GM12878 (cell line): Measurements from ENCODE around the gene LRRC51. TPM values are rescaled to one million over a fixed set of nuclear protein-coding genes. Genes with fewer than 3 reads are reported as not detected.

ENCODE experiments used
- ATAC-seq: fragments of 200-7000 bp; cut with Tn5 transposase; 3 replicates; pipeline ENCODE4 v1.9.1; 2020; ENCODE audit warnings: mild to moderate bottlenecking, moderate library complexity
- BruUV-seq: library from RNA; stranded (reverse); fragments of 400-500 nt; replicated peaks from 2 replicates; lab custom pipeline; 2021; lab: Mats Ljungman, UMichigan
- CTCF ChIA-PET: fragments of 300-600 bp; sonication (Branson Sonifier 250); formaldehyde crosslinking; extraction: SDS; loops from one replicate; lab custom pipeline; 2021; ENCODE audit warnings: inconsistent platforms; lab: Yijun Ruan, JAX
- POLR2A ChIA-PET: fragments of 350-600 bp; formaldehyde crosslinking; extraction: SDS; loops from one replicate; lab custom pipeline; 2021; ENCODE audit warnings: inconsistent platforms; lab: Charles Lee
- RAD21 ChIA-PET: fragments of 300-600 bp; sonication (Branson Sonifier 250); formaldehyde crosslinking; loops from one replicate; lab custom pipeline; 2023; ENCODE audit warnings: antibody characterized with exemption; ENCODE audit not compliant: unreplicated experiment; lab: Charles Lee
- SMC1A ChIA-PET: fragments of 300-600 bp; sonication (Branson Sonifier 250); formaldehyde crosslinking; loops from one replicate; lab custom pipeline; 2023; ENCODE audit not compliant: unreplicated experiment, uncharacterized antibody; lab: Charles Lee
- DNase-seq: peaks from one replicate; pipeline ENCODE4 v3.0.0-alpha.2; 2011; ENCODE audit warnings: low read depth, low spot score
- FAIRE-seq: peaks from 3 replicates; lab custom pipeline; 2011; peaks lifted over from hg19 to GRCh38; lab: Jason Lieb, UNC
- H2AFZ ChIP-seq: 2 replicates; pipeline ENCODE4 v1.6.0; 2011; ENCODE audit warnings: low read depth, low read length, control low read depth; ENCODE audit not compliant: control insufficient read depth
- H3K27ac ChIP-seq: 2 replicates; pipeline ENCODE4 v1.5.1; 2011; ENCODE audit warnings: control low read depth; ENCODE audit not compliant: control insufficient read depth, insufficient read depth
- H3K27me3 ChIP-seq, 2 experiments: replicated peaks in 1 of 2; 2 replicates each; pipeline versions ENCODE4 v1.6.0 to v1.6.1; 2011; ENCODE audit warnings: low read length in 1 of 2; ENCODE audit not compliant: control insufficient read depth in 2 of 2, insufficient read depth in 2 of 2
- H3K36me3 ChIP-seq, 2 experiments: 2 replicates each; pipeline ENCODE4 v1.5.1; 2011; ENCODE audit warnings: low read length in 1 of 2; ENCODE audit not compliant: control insufficient read depth in 2 of 2, insufficient read depth in 2 of 2
- H3K4me1 ChIP-seq: 2 replicates; pipeline ENCODE4 v1.6.1; 2011; ENCODE audit warnings: mild to moderate bottlenecking, low read length, moderate library complexity, mixed read lengths; ENCODE audit not compliant: control insufficient read depth, insufficient read depth
- H3K4me2 ChIP-seq: 2 replicates; pipeline ENCODE4 v1.6.0; 2011; ENCODE audit warnings: control low read depth; ENCODE audit not compliant: control insufficient read depth, insufficient read depth
- H3K4me3 ChIP-seq: fragments of 200-600 bp; sonication (generic); 2 replicates; pipeline ENCODE4 v1.5.1; 2016
- H3K79me2 ChIP-seq: 2 replicates; pipeline ENCODE4 v1.6.0; 2011; ENCODE audit warnings: low read length; ENCODE audit not compliant: control insufficient read depth, insufficient read depth
- H3K9ac ChIP-seq: 2 replicates; pipeline ENCODE4 v1.8.0; 2011; ENCODE audit warnings: low read length, control low read depth, mixed read lengths; ENCODE audit not compliant: control insufficient read depth, insufficient read depth
- H3K9me3 ChIP-seq: replicated peaks from 3 replicates; pipeline ENCODE4 v1.5.1; 2011; ENCODE audit warnings: mild to moderate bottlenecking, low read length; ENCODE audit not compliant: control insufficient read depth, insufficient read depth
- H4K20me1 ChIP-seq: 2 replicates; pipeline ENCODE4 v1.6.0; 2011; ENCODE audit not compliant: control insufficient read depth, insufficient read depth
- ASH2L ChIP-seq: fragments of 300-600, 200-600 bp; sonication (generic); IDR thresholded peaks from 2 replicates; pipeline ENCODE4 v1.6.1; 2017; ENCODE audit warnings: low read depth, mild to moderate bottlenecking, borderline replicate concordance
- BCL11A ChIP-seq: IDR thresholded peaks from 2 replicates; pipeline ENCODE4 v1.6.1; 2011; ENCODE audit warnings: low read depth, low read length
- CBFB ChIP-seq: IDR thresholded peaks from 2 replicates; pipeline ENCODE4 v1.6.1; 2016; ENCODE audit warnings: antibody characterized with exemption, low read depth
- POLR2AphosphoS5 ChIP-seq: IDR thresholded peaks from 2 replicates; pipeline ENCODE4 v1.6.1; 2011; ENCODE audit warnings: mild to moderate bottlenecking, low read length, inconsistent platforms
- SMARCA5 ChIP-seq: fragments of 450-650 bp; IDR thresholded peaks from 2 replicates; pipeline ENCODE4 v1.6.1; 2017; ENCODE audit warnings: mild to moderate bottlenecking
- SPI1 ChIP-seq: IDR thresholded peaks from 2 replicates; pipeline ENCODE4 v1.6.1; 2011; ENCODE audit warnings: low read depth, mild to moderate bottlenecking, low read length, moderate library complexity, borderline replicate concordance; ENCODE audit not compliant: insufficient read depth
- ZNF24 ChIP-seq: fragments of 450-650 bp; IDR thresholded peaks from 2 replicates; pipeline ENCODE4 v1.6.1; 2017; ENCODE audit warnings: antibody characterized with exemption, mild to moderate bottlenecking
- WGBS: methylation state at CpG from one replicate; pipeline ENCODE4 v1.1.6; 2016; ENCODE audit warnings: low lambda C conversion rate; ENCODE audit not compliant: insufficient replicate concordance, insufficient coverage; ENCODE audit errors: missing lambda C conversion rate; 5-methylcytosine and 5-hydroxymethylcytosine counted together
- in situ Hi-C: fragments of 300-500 bp; cut with MboI; formaldehyde crosslinking; loops from 9 replicates; pipeline ENCODE4 v1.14.3; 2018; ENCODE audit warnings: mixed read lengths
- intact Hi-C: fragments of 100-400 bp; cut with micrococcal nuclease; formaldehyde crosslinking; loops from one replicate; pipeline ENCODE4 v1.14.2; 2022; ENCODE audit not compliant: unreplicated experiment
- polyA plus RNA-seq, 11 experiments: library from polyadenylated mRNA; depleted of rRNA in 4 of 11; unstranded in 6 of 11; stranded (reverse) in 5 of 11; fragments of >200 nt; fragmentation: Nextera tagmentation in 4 of 11; fragmentation: Illumina TruSeq in 1 of 11; extraction: Ambion mirVana in 4 of 11; extraction: Trizol in 1 of 11; gene quantifications; 1 replicate in 1 of 11; 2 replicates in 10 of 11; pipeline versions ENCODE4 v1.2.1 to v1.2.3, GENCODE V29; 2011 to 2016; ENCODE audit warnings: inconsistent platforms in 2 of 11, missing spikeins in 2 of 11, low read depth in 1 of 11
- total RNA-seq, 4 experiments: library from RNA; depleted of rRNA in 3 of 4; stranded (reverse); fragments of >200 nt in 3 of 4; fragmentation: Illumina TruSeq in 1 of 4; extraction: Trizol in 1 of 4; gene quantifications; 2 replicates each; pipeline versions ENCODE4 v1.2.1 to v1.2.3, GENCODE V29; 2013 to 2021
- TF ChIP-seq, protein P1 (sequence below): fragments of 450-650 bp; IDR thresholded peaks from 2 replicates; pipeline ENCODE4 v1.6.1; 2017; ENCODE audit warnings: antibody characterized with exemption, mild to moderate bottlenecking, moderate library complexity
- TF ChIP-seq, protein P2 (sequence below): IDR thresholded peaks from 2 replicates; pipeline ENCODE4 v1.6.1; 2011; ENCODE audit warnings: mild to moderate bottlenecking, low read depth, low read length, moderate library complexity; ENCODE audit not compliant: insufficient replicate concordance
- TF ChIP-seq, protein P3 (sequence below): IDR thresholded peaks from 2 replicates; pipeline ENCODE4 v1.6.1; 2012; ENCODE audit warnings: mild to moderate bottlenecking, low read depth, low read length
- TF ChIP-seq, protein P4 (sequence below): fragments of 450-650 bp; formaldehyde crosslinking; IDR thresholded peaks from 2 replicates; pipeline ENCODE4 v1.4.0; 2020; ENCODE audit warnings: mild to moderate bottlenecking, moderate library complexity

Gene LRRC51
- total and polyA plus RNA-seq, 10 of the 15 experiments (the other 5 are each of a cell fraction or from before 2014, with no cell fraction given), result 2.6 to 8.6 (median 5.4) TPM

DNA sequence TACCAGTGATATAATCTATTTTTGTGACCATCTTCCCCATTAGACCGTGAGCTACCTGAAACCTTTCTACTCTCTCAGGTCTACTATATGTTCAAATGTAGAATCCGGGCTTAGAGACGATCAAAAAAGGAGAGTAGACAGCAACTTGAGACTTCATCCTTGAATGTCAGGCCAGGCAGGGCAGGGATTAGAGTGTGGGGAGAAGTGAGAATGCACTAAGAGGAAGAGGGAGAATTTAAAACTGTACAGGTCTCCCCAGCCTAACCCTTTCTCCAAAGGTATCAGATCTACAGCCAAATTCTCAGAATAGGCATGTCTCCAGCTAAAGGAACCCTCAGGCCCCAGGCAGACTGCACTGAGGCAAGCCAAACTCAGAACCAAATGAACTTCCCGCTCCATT, 21.5 kb downstream of the LRRC51 start (continued):
- TF ChIP-seq ASH2L, result no peak
- TF ChIP-seq, protein P1, sequence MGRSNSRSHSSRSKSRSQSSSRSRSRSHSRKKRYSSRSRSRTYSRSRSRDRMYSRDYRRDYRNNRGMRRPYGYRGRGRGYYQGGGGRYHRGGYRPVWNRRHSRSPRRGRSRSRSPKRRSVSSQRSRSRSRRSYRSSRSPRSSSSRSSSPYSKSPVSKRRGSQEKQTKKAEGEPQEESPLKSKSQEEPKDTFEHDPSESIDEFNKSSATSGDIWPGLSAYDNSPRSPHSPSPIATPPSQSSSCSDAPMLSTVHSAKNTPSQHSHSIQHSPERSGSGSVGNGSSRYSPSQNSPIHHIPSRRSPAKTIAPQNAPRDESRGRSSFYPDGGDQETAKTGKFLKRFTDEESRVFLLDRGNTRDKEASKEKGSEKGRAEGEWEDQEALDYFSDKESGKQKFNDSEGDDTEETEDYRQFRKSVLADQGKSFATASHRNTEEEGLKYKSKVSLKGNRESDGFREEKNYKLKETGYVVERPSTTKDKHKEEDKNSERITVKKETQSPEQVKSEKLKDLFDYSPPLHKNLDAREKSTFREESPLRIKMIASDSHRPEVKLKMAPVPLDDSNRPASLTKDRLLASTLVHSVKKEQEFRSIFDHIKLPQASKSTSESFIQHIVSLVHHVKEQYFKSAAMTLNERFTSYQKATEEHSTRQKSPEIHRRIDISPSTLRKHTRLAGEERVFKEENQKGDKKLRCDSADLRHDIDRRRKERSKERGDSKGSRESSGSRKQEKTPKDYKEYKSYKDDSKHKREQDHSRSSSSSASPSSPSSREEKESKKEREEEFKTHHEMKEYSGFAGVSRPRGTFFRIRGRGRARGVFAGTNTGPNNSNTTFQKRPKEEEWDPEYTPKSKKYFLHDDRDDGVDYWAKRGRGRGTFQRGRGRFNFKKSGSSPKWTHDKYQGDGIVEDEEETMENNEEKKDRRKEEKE, result no peak
- TF ChIP-seq, all 136 proteins: peak for 4

DNA sequence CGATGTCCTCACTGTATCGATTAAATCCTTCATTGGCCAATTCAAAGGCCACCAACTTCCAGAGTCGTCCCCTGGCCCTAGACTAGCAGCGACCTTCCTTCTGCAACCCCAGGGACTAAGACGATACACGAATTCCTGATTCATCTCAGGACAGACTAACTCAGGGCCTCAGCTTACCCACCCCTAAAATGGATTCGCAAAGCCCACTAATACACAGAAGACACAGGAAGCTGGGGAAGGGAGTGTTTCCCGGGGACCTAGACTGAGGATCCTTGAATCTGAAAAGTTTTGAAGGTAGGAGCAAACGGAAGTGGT, 21.9 kb downstream of the LRRC51 start:
- peaks cover 44% of the 10 kb centered on the region for H3K79me2 ChIP-seq
- H3K36me3 ChIP-seq, result peaks cover 11 to 14% of the 10 kb centered on the region in 2 experiments; a peak in 3 of 4 replicates
- RAD21 ChIA-PET, result no interaction called here
- CTCF ChIA-PET, result interaction anchor here (0.6 to 14.0 kb wide), 6 partner anchors 10 to 1877 kb away, joined by 4 to 416 read pairs (median 11); no protein-coding TSS in a partner anchor
- ATAC-seq (no peak), FAIRE-seq (no peak), DNase-seq (no peak)
- POLR2A ChIA-PET, result interaction anchor here (0.6 to 2.4 kb wide), 6 partner anchors 8 to 67 kb away, joined by 3 to 13 read pairs (median 4); partner anchors contain the start of gene ANAPC15
- peak overlapping the region; percentile 94 for H3K4me3 ChIP-seq
- no peaks in the 10 kb centered on the region for H4K20me1 ChIP-seq
- peak overlapping the region; percentile 95 for H3K4me2 ChIP-seq
- peak overlapping the region; percentile 90 for H3K27ac ChIP-seq
- intact Hi-C loops, result no loop called here
- BruUV-seq, result no TSS peak
- H3K4me1 ChIP-seq, result peaks cover 21% of the 10 kb centered on the region
- in situ Hi-C loops, result no loop called here
- SMC1A ChIA-PET, result interaction anchor here (0.9 to 14.0 kb wide), 8 partner anchors 9 to 328 kb away, joined by 3 to 245 read pairs (median 8); no protein-coding TSS in a partner anchor
- no peaks in the 10 kb centered on the region for H3K27me3 ChIP-seq
- no peaks in the 10 kb centered on the region for H3K9me3 ChIP-seq
- under 1% methylated on average over 9 of the region's 9 CpGs for WGBS
- peak overlapping the region; percentile 55 for H2AFZ ChIP-seq
- peak overlapping the region; percentile 99 for H3K9ac ChIP-seq
- TF ChIP-seq, protein P2, sequence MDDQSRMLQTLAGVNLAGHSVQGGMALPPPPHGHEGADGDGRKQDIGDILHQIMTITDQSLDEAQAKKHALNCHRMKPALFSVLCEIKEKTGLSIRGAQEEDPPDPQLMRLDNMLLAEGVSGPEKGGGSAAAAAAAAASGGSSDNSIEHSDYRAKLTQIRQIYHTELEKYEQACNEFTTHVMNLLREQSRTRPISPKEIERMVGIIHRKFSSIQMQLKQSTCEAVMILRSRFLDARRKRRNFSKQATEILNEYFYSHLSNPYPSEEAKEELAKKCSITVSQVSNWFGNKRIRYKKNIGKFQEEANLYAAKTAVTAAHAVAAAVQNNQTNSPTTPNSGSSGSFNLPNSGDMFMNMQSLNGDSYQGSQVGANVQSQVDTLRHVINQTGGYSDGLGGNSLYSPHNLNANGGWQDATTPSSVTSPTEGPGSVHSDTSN, result no peak
- TF ChIP-seq CBFB, result no peak
- TF ChIP-seq BCL11A, result 0 out of 2 replicates have a peak, but pooled peaks have one; percentile 11
- TF ChIP-seq SPI1, result 0 out of 2 replicates have a peak, but pooled peaks have one; percentile 5
- TF ChIP-seq, protein P3, sequence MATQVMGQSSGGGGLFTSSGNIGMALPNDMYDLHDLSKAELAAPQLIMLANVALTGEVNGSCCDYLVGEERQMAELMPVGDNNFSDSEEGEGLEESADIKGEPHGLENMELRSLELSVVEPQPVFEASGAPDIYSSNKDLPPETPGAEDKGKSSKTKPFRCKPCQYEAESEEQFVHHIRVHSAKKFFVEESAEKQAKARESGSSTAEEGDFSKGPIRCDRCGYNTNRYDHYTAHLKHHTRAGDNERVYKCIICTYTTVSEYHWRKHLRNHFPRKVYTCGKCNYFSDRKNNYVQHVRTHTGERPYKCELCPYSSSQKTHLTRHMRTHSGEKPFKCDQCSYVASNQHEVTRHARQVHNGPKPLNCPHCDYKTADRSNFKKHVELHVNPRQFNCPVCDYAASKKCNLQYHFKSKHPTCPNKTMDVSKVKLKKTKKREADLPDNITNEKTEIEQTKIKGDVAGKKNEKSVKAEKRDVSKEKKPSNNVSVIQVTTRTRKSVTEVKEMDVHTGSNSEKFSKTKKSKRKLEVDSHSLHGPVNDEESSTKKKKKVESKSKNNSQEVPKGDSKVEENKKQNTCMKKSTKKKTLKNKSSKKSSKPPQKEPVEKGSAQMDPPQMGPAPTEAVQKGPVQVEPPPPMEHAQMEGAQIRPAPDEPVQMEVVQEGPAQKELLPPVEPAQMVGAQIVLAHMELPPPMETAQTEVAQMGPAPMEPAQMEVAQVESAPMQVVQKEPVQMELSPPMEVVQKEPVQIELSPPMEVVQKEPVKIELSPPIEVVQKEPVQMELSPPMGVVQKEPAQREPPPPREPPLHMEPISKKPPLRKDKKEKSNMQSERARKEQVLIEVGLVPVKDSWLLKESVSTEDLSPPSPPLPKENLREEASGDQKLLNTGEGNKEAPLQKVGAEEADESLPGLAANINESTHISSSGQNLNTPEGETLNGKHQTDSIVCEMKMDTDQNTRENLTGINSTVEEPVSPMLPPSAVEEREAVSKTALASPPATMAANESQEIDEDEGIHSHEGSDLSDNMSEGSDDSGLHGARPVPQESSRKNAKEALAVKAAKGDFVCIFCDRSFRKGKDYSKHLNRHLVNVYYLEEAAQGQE, result no peak
- TF ChIP-seq, protein P4, sequence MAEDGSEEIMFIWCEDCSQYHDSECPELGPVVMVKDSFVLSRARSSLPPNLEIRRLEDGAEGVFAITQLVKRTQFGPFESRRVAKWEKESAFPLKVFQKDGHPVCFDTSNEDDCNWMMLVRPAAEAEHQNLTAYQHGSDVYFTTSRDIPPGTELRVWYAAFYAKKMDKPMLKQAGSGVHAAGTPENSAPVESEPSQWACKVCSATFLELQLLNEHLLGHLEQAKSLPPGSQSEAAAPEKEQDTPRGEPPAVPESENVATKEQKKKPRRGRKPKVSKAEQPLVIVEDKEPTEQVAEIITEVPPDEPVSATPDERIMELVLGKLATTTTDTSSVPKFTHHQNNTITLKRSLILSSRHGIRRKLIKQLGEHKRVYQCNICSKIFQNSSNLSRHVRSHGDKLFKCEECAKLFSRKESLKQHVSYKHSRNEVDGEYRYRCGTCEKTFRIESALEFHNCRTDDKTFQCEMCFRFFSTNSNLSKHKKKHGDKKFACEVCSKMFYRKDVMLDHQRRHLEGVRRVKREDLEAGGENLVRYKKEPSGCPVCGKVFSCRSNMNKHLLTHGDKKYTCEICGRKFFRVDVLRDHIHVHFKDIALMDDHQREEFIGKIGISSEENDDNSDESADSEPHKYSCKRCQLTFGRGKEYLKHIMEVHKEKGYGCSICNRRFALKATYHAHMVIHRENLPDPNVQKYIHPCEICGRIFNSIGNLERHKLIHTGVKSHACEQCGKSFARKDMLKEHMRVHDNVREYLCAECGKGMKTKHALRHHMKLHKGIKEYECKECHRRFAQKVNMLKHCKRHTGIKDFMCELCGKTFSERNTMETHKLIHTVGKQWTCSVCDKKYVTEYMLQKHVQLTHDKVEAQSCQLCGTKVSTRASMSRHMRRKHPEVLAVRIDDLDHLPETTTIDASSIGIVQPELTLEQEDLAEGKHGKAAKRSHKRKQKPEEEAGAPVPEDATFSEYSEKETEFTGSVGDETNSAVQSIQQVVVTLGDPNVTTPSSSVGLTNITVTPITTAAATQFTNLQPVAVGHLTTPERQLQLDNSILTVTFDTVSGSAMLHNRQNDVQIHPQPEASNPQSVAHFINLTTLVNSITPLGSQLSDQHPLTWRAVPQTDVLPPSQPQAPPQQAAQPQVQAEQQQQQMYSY (CRISPR knock-in tag), result no peak
- TF ChIP-seq POLR2AphosphoS5, result 0 out of 2 replicates have a peak, but pooled peaks have one; percentile 38
- TF ChIP-seq ZNF24, result no peak
- peak; percentile 71 for TF ChIP-seq SMARCA5
